ENCODE results near the gene BEX4. TPM values are rescaled to one million over a fixed set of nuclear protein-coding genes. Genes with fewer than 3 reads are reported as not detected.

Gene BEX4
- total and polyA plus RNA-seq, 10 of the 15 experiments (the other 5 are each of a cell fraction or from before 2014, with no cell fraction given) = 0.76 to 3.3 (median 2.2) TPM

DNA sequence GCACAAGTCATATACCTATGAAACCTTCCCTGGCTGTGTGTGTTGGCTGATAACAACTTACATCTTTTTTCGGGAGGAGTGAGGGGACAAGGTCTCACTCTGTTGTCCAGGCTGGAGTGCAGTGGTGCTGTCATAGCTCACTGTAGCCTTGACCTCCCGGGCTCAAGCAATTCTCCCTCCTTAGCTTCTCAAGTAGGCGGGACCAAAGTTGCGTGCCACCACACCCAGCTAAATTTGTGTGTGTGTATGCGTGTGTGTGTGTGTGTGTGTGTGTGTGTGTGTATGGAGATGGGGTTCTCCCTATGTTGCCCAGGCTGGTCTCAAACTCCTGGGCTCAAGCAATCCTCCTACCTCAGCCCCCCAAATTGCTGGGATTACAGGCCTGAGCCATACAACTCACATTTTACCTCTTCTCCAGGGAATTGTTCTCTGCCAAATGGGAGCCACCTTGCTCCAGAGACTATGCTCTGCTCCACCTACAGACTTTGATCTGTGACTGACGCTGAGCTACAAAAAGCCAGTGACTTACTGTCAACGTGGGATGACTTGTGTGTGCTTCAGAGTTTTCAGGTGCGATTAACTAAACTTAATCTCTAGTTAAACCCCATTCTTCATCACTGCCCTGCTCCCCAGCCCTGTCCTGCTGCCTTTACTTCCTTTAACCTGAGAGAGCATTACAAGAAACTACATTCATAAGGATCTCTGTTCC lies 2.0 kb upstream of the BEX4 start:
- ChIA-PET RAD21 (ENCODE audit: unreplicated experiment) (no interaction called here), POLR2A (no interaction called here), CTCF (interaction anchor here (1.0 kb wide), 1 partner anchor 114 kb away, joined by 3 read pairs; no protein-coding TSS in a partner anchor), SMC1A (ENCODE audit: uncharacterized antibody, unreplicated experiment) (no interaction called here)
- ATAC-seq = no peak
- no peaks in the 10 kb centered on the region for H3K36me3 ChIP-seq (ENCODE audit: control insufficient read depth in 2 of 2, insufficient read depth in 2 of 2, low read length in 1 of 2)
- H3K79me2 ChIP-seq (ENCODE audit: control insufficient read depth, insufficient read depth, low read length) = no peaks in the 10 kb centered on the region
- H3K27me3 ChIP-seq (replicated peaks in 1 of 2; ENCODE audit: control insufficient read depth in 2 of 2, insufficient read depth in 2 of 2, low read length in 1 of 2) = no peaks in the 10 kb centered on the region; a peak in 1 of 4 replicates
- H3K4me1 ChIP-seq (ENCODE audit: control insufficient read depth, insufficient read depth, low read length) = no peaks in the 10 kb centered on the region
- no peak for DNase-seq (ENCODE audit: low read depth, low spot score)
- BruUV-seq (replicated peaks) = no TSS peak
- WGBS (ENCODE audit: insufficient coverage, insufficient replicate concordance, low lambda C conversion rate, missing lambda C conversion rate) = 51% methylated on average over 8 of the region's 8 CpGs
- no peak for FAIRE-seq
- intact Hi-C loops (cut with micrococcal nuclease; ENCODE audit: unreplicated experiment) (no loop called here), in situ Hi-C loops (cut with MboI) (no loop called here)
- H4K20me1 ChIP-seq (ENCODE audit: control insufficient read depth, insufficient read depth) = no peaks in the 10 kb centered on the region
- no peak overlapping the region for H3K27ac ChIP-seq (ENCODE audit: control insufficient read depth, insufficient read depth)
- H3K9me3 ChIP-seq (replicated peaks; ENCODE audit: control insufficient read depth, insufficient read depth, low read length) = no peaks in the 10 kb centered on the region
- H3K9ac ChIP-seq (ENCODE audit: control insufficient read depth, insufficient read depth, low read length) = no peak overlapping the region
- no peak overlapping the region for H3K4me2 ChIP-seq (ENCODE audit: control insufficient read depth, insufficient read depth)
- H2AFZ ChIP-seq (ENCODE audit: control insufficient read depth, low read depth, low read length) = no peak overlapping the region
- H3K4me3 ChIP-seq = no peak overlapping the region
- no peak for TF ChIP-seq PAX5 (IDR thresholded peaks at IDR 0.05; ENCODE audit: borderline replicate concordance, low read depth, low read length)
- TF ChIP-seq TCF3 (IDR thresholded peaks at IDR 0.05; ENCODE audit: borderline replicate concordance, insufficient read depth, low read depth, low read length) = no peak
- TF ChIP-seq RAD21 (IDR thresholded peaks at IDR 0.05; ENCODE audit: insufficient read depth, low read depth, low read length) = no peak
- TF ChIP-seq CBFB (IDR thresholded peaks at IDR 0.05; ENCODE audit: low read depth) = no peak
- no peak for TF ChIP-seq NFIC (IDR thresholded peaks at IDR 0.05; ENCODE audit: low read depth, low read length)
- TF ChIP-seq MYB (IDR thresholded peaks at IDR 0.05; ENCODE audit: borderline replicate concordance, low read depth, low read length) = no peak
- no peak for TF ChIP-seq ASH2L (IDR thresholded peaks at IDR 0.05; ENCODE audit: borderline replicate concordance, low read depth)
- no peak for TF ChIP-seq NR2C2 (IDR thresholded peaks at IDR 0.05; ENCODE audit: borderline replicate concordance, control insufficient read depth, insufficient read length, low read depth)
- TF ChIP-seq, protein P1, sequence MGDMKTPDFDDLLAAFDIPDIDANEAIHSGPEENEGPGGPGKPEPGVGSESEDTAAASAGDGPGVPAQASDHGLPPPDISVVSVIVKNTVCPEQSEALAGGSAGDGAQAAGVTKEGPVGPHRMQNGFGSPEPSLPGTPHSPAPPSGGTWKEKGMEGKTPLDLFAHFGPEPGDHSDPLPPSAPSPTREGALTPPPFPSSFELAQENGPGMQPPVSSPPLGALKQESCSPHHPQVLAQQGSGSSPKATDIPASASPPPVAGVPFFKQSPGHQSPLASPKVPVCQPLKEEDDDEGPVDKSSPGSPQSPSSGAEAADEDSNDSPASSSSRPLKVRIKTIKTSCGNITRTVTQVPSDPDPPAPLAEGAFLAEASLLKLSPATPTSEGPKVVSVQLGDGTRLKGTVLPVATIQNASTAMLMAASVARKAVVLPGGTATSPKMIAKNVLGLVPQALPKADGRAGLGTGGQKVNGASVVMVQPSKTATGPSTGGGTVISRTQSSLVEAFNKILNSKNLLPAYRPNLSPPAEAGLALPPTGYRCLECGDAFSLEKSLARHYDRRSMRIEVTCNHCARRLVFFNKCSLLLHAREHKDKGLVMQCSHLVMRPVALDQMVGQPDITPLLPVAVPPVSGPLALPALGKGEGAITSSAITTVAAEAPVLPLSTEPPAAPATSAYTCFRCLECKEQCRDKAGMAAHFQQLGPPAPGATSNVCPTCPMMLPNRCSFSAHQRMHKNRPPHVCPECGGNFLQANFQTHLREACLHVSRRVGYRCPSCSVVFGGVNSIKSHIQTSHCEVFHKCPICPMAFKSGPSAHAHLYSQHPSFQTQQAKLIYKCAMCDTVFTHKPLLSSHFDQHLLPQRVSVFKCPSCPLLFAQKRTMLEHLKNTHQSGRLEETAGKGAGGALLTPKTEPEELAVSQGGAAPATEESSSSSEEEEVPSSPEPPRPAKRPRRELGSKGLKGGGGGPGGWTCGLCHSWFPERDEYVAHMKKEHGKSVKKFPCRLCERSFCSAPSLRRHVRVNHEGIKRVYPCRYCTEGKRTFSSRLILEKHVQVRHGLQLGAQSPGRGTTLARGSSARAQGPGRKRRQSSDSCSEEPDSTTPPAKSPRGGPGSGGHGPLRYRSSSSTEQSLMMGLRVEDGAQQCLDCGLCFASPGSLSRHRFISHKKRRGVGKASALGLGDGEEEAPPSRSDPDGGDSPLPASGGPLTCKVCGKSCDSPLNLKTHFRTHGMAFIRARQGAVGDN (IDR thresholded peaks at IDR 0.05) = no peak
- TF ChIP-seq RB1 (IDR thresholded peaks at IDR 0.05; ENCODE audit: borderline replicate concordance) = no peak
- TF ChIP-seq, protein P2, sequence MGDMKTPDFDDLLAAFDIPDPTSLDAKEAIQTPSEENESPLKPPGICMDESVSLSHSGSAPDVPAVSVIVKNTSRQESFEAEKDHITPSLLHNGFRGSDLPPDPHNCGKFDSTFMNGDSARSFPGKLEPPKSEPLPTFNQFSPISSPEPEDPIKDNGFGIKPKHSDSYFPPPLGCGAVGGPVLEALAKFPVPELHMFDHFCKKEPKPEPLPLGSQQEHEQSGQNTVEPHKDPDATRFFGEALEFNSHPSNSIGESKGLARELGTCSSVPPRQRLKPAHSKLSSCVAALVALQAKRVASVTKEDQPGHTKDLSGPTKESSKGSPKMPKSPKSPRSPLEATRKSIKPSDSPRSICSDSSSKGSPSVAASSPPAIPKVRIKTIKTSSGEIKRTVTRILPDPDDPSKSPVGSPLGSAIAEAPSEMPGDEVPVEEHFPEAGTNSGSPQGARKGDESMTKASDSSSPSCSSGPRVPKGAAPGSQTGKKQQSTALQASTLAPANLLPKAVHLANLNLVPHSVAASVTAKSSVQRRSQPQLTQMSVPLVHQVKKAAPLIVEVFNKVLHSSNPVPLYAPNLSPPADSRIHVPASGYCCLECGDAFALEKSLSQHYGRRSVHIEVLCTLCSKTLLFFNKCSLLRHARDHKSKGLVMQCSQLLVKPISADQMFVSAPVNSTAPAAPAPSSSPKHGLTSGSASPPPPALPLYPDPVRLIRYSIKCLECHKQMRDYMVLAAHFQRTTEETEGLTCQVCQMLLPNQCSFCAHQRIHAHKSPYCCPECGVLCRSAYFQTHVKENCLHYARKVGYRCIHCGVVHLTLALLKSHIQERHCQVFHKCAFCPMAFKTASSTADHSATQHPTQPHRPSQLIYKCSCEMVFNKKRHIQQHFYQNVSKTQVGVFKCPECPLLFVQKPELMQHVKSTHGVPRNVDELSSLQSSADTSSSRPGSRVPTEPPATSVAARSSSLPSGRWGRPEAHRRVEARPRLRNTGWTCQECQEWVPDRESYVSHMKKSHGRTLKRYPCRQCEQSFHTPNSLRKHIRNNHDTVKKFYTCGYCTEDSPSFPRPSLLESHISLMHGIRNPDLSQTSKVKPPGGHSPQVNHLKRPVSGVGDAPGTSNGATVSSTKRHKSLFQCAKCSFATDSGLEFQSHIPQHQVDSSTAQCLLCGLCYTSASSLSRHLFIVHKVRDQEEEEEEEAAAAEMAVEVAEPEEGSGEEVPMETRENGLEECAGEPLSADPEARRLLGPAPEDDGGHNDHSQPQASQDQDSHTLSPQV (IDR thresholded peaks at IDR 0.05) = no peak
- TF ChIP-seq BRCA1 (IDR thresholded peaks at IDR 0.05; ENCODE audit: low read depth, low read length) = no peak
- TF ChIP-seq NFXL1 (IDR thresholded peaks at IDR 0.05; ENCODE audit: borderline replicate concordance) = no peak
- TF ChIP-seq ETV6 (conservative IDR thresholded peaks at IDR 0.05 in 1 of 2, IDR thresholded peaks at IDR 0.05 in 1 of 2; ENCODE audit: borderline replicate concordance in 1 of 2, low read depth in 1 of 2) = no peak

All from GM12878 (cell line).